NCI-H82 (cell line): ENCODE measurements around the gene PIP4K2B.
A peak's percentile ranks its signal among the peaks of the same experiment; 100 is the strongest.

Experiments used
- DNase-seq: peaks from one replicate; lab custom pipeline; 2025; lab: John Stamatoyannopoulos, UW

Gene PIP4K2B

GRCh38 chr17:38779965-38780752 lies 19.2 kb downstream of the PIP4K2B start:
- DNase-seq, result no peak

GRCh38 chr17:38777641-38778250 lies 21.6 kb downstream of the PIP4K2B start:
- DNase-seq, result no peak

- DNase-seq, result no peak
These were observed 26.1 kb downstream of the PIP4K2B start for GRCh38 chr17:38773258-38773657.

GRCh38 chr17:38768417-38768816 lies 30.9 kb downstream of the PIP4K2B start:
- no peak for DNase-seq

- DNase-seq, result no peak
These were observed 33.0 kb downstream of the PIP4K2B start for GRCh38 chr17:38766341-38766740.

GRCh38 chr17:38762231-38762630 lies 37.1 kb downstream of the PIP4K2B start:
- no peak for DNase-seq

- peak; percentile 85 for DNase-seq
These were observed 37.7 kb downstream of the PIP4K2B start for GRCh38 chr17:38761612-38762011.

GRCh38 chr17:38753071-38753506 lies 46.3 kb downstream of the PIP4K2B start:
- DNase-seq, result no peak

- peak; percentile 100 for DNase-seq
These were observed 46.9 kb downstream of the PIP4K2B start, which contains the start of gene PSMB3 for GRCh38 chr17:38752308-38753070. Gene PSMB3 (plus strand): TSS chr17:38752741. CDS start chr17:38752827, 86 bp downstream.

- peak; percentile 92 for DNase-seq
These were observed 47.5 kb downstream of the PIP4K2B start for GRCh38 chr17:38751808-38752307.

- DNase-seq, result peak; percentile 82
These were observed 48.1 kb downstream of the PIP4K2B start for GRCh38 chr17:38751144-38751807.

- peak; percentile 74 for DNase-seq
These were observed 48.8 kb downstream of the PIP4K2B start for GRCh38 chr17:38750312-38751121.

GRCh38 chr17:38750044-38750311 lies 49.4 kb downstream of the PIP4K2B start:
- DNase-seq, result peak; percentile 63

- DNase-seq, result peak; percentile 83
These were observed 49.9 kb downstream of the PIP4K2B start for GRCh38 chr17:38749223-38750043.

GRCh38 chr17:38748892-38749222 lies 50.5 kb downstream of the PIP4K2B start:
- no peak for DNase-seq

- DNase-seq, result peak; percentile 99
These were observed 51.0 kb downstream of the PIP4K2B start, which contains the start of gene PCGF2 for GRCh38 chr17:38748149-38748891. Gene PCGF2 (minus strand): TSS chr17:38748336. CDS start chr17:38740402, 7,934 bp downstream.

- DNase-seq, result peak; percentile 86
These were observed 51.8 kb downstream of the PIP4K2B start for GRCh38 chr17:38747463-38748148.

- DNase-seq, result peak; percentile 62
These were observed 52.4 kb downstream of the PIP4K2B start for GRCh38 chr17:38746849-38747462.
